Neural cell (in vitro differentiated cells): Measurements from ENCODE around the gene MAST4. TPM values are rescaled to one million over a fixed set of nuclear protein-coding genes. Genes with fewer than 3 reads are reported as not detected.

Experiments
- H2AFZ ChIP-seq: fragments of 200-600, 300-800 bp; sonication (generic), shearing (Covaris generic); 2 replicates; pipeline ENCODE4 v1.6.0; 2014; ENCODE audit warnings: low read depth, mild to moderate bottlenecking, antibody characterized with exemption, low read length, moderate library complexity
- H3F3A ChIP-seq: fragments of 200-600 bp; shearing (Covaris generic); 2 replicates; pipeline ENCODE4 v1.6.1; 2016; ENCODE audit warnings: mild to moderate bottlenecking, moderate library complexity, mixed read lengths, antibody characterized with exemption, low read length; ENCODE audit not compliant: insufficient read depth, poor library complexity, severe bottlenecking
- H3K27ac ChIP-seq: fragments of 200-600, 300-800 bp; sonication (generic), shearing (Covaris generic); 2 replicates; pipeline ENCODE4 v1.5.1; 2014; ENCODE audit warnings: mild to moderate bottlenecking, low read length, moderate library complexity
- H3K27me3 ChIP-seq: fragments of 300-800, 200-600 bp; sonication (generic), shearing (Covaris generic); 2 replicates; pipeline ENCODE4 v1.6.0; 2014; ENCODE audit warnings: mild to moderate bottlenecking, low read depth, low read length, moderate library complexity; ENCODE audit not compliant: insufficient read depth
- H3K36me3 ChIP-seq: fragments of 300-800, 200-600 bp; sonication (generic), shearing (Covaris generic); 2 replicates; pipeline ENCODE4 v1.5.1; 2014; ENCODE audit warnings: mild to moderate bottlenecking, antibody characterized with exemption, low read length, moderate library complexity; ENCODE audit not compliant: insufficient read depth
- H3K4me2 ChIP-seq: fragments of 300-800, 200-600 bp; sonication (generic), shearing (Covaris generic); 2 replicates; pipeline ENCODE4 v1.6.0; 2014; ENCODE audit warnings: mild to moderate bottlenecking, low read length
- H3K4me3 ChIP-seq: fragments of 300-800, 200-600 bp; sonication (generic), shearing (Covaris generic); 2 replicates; pipeline ENCODE4 v1.5.1; 2014; ENCODE audit warnings: mild to moderate bottlenecking, low read length, moderate library complexity
- H3K79me2 ChIP-seq: fragments of 200-600 bp; shearing (Covaris generic); replicated peaks from 2 replicates; pipeline ENCODE4 v1.6.0; 2014; ENCODE audit warnings: mild to moderate bottlenecking, low read length, moderate library complexity; ENCODE audit not compliant: insufficient read depth
- H3K9ac ChIP-seq: fragments of 300-800, 200-600 bp; sonication (generic), shearing (Covaris generic); 2 replicates; pipeline ENCODE4 v1.6.1; 2016; ENCODE audit warnings: mild to moderate bottlenecking, low read length, mixed read lengths
- H3K9me2 ChIP-seq: fragments of 200-600 bp; shearing (Covaris generic); 2 replicates; pipeline ENCODE4 v1.6.1; 2016; ENCODE audit warnings: mild to moderate bottlenecking, low read length, mixed read lengths; ENCODE audit not compliant: insufficient read depth
- H3K9me3 ChIP-seq: fragments of 200-600, 300-800 bp; sonication (generic), shearing (Covaris generic); 2 replicates; pipeline ENCODE4 v1.6.1; 2016; ENCODE audit warnings: mild to moderate bottlenecking, mixed run types, low read length, moderate library complexity, mixed read lengths
- H4K20me1 ChIP-seq: fragments of 200-600 bp; shearing (Covaris generic); 2 replicates; pipeline ENCODE4 v1.6.1; 2016; ENCODE audit warnings: mild to moderate bottlenecking, mixed run types; ENCODE audit not compliant: insufficient read depth
- CTCF ChIP-seq: fragments of 450-650 bp; IDR thresholded peaks from 2 replicates; pipeline ENCODE4 v1.5.1; 2014; ENCODE audit warnings: antibody characterized with exemption, mild to moderate bottlenecking, moderate library complexity; ENCODE audit not compliant: poor library complexity, severe bottlenecking
- EP300 ChIP-seq: fragments of 450-650 bp; conservative IDR thresholded peaks from 2 replicates; pipeline ENCODE4 v1.6.1; 2014; ENCODE audit warnings: antibody characterized with exemption, mild to moderate bottlenecking, moderate library complexity; ENCODE audit not compliant: poor library complexity, severe bottlenecking
- EZH2 ChIP-seq: fragments of 200-600, 300-800 bp; shearing (Covaris generic), sonication (generic); IDR thresholded peaks from 2 replicates; pipeline ENCODE4 v1.6.1; 2014; ENCODE audit warnings: antibody characterized with exemption, low read length, borderline replicate concordance, mild to moderate bottlenecking; ENCODE audit not compliant: insufficient read depth, poor library complexity, severe bottlenecking
- MXI1 ChIP-seq: fragments of 450-650 bp; conservative IDR thresholded peaks from 2 replicates; pipeline ENCODE4 v1.6.1; 2014; ENCODE audit warnings: antibody characterized with exemption, mild to moderate bottlenecking; ENCODE audit not compliant: poor library complexity, severe bottlenecking
- POLR2AphosphoS5 ChIP-seq: IDR thresholded peaks from 2 replicates; pipeline ENCODE4 v1.6.1; 2012
- RAD21 ChIP-seq: fragments of 450-650 bp; conservative IDR thresholded peaks from 2 replicates; pipeline ENCODE4 v1.6.1; 2014; ENCODE audit warnings: antibody characterized with exemption, mild to moderate bottlenecking, moderate library complexity
- REST ChIP-seq: IDR thresholded peaks from 2 replicates; pipeline ENCODE4 v1.6.1; 2012; ENCODE audit warnings: borderline replicate concordance
- SMC3 ChIP-seq: fragments of 450-650 bp; conservative IDR thresholded peaks from 2 replicates; pipeline ENCODE4 v1.6.1; 2014; ENCODE audit warnings: antibody characterized with exemption, mild to moderate bottlenecking, moderate library complexity; ENCODE audit not compliant: poor library complexity
- TAF1 ChIP-seq: IDR thresholded peaks from 2 replicates; pipeline ENCODE4 v1.6.1; 2012; ENCODE audit warnings: low read depth
- polyA plus RNA-seq: library from polyadenylated mRNA; depleted of rRNA; stranded (reverse); fragments of >200 nt; gene quantifications from 2 replicates; pipeline ENCODE4 v1.2.3, GENCODE V29; 2014

Gene MAST4
- polyA plus RNA-seq, 1 donor from 2014 or later, result 2.3 TPM

GRCh38 chr5:66633754-66634153 lies 37.6 kb downstream of the MAST4 start:
- no peaks in the 10 kb centered on the region for H3K79me2 ChIP-seq
- no peak overlapping the region for H3K9ac ChIP-seq
- H3K27ac ChIP-seq, result no peak overlapping the region
- no peaks in the 10 kb centered on the region for H3K9me3 ChIP-seq
- no peaks in the 10 kb centered on the region for H4K20me1 ChIP-seq
- H2AFZ ChIP-seq, result no peak overlapping the region
- H3F3A ChIP-seq, result no peaks in the 10 kb centered on the region
- no peak overlapping the region for H3K4me3 ChIP-seq
- H3K9me2 ChIP-seq, result no peaks in the 10 kb centered on the region
- no peak overlapping the region for H3K4me2 ChIP-seq
- H3K36me3 ChIP-seq, result no peaks in the 10 kb centered on the region
- TF ChIP-seq EZH2 (no peak), EP300 (no peak), CTCF (no peak), MXI1 (no peak), TAF1 (no peak), POLR2AphosphoS5 (no peak), SMC3 (no peak), RAD21 (no peak), REST (no peak)
- H3K27me3 ChIP-seq, result no peaks in the 10 kb centered on the region

GRCh38 chr5:66634601-66635000 lies 38.4 kb downstream of the MAST4 start:
- Histone ChIP-seq H3K79me2 (no peaks in the 10 kb centered on the region), H3K9me3 (no peaks in the 10 kb centered on the region), H4K20me1 (no peaks in the 10 kb centered on the region), H3K36me3 (no peaks in the 10 kb centered on the region), H3K4me3 (no peak overlapping the region), H3K9ac (no peak overlapping the region), H3F3A (no peaks in the 10 kb centered on the region), H2AFZ (no peak overlapping the region), H3K27me3 (no peaks in the 10 kb centered on the region), H3K9me2 (no peaks in the 10 kb centered on the region), H3K4me2 (no peak overlapping the region), H3K27ac (no peak overlapping the region)
- TF ChIP-seq POLR2AphosphoS5 (no peak), RAD21 (no peak), EP300 (no peak), CTCF (no peak), SMC3 (no peak), EZH2 (no peak), MXI1 (no peak), REST (no peak), TAF1 (no peak)
